Activated CD4-positive, alpha-beta T cell treated with anti-CD3 and anti-CD28 coated beads, Interleukin-2, amount 10 ng/mL, durations not matched to agents 7 days and 5 days (primary cell): ENCODE results near the gene IQSEC3. TPM values are rescaled to one million over a fixed set of nuclear protein-coding genes. Genes with fewer than 3 reads are reported as not detected.

Experiments
- CTCF ChIA-PET: fragments of 350-600 bp; sonication (Branson Sonifier 250); formaldehyde crosslinking; loops from one replicate; lab custom pipeline; 2021; ENCODE audit warnings: antibody characterized with exemption; lab: Charles Lee
- POLR2A ChIA-PET: fragments of 350-600 bp; sonication (Branson Sonifier 250); formaldehyde crosslinking; loops from one replicate; lab custom pipeline; 2021; ENCODE audit warnings: antibody characterized with exemption; lab: Charles Lee
- DNase-seq: peaks from one replicate; pipeline ENCODE4 v3.0.0-alpha.2; 2020
- H3K27ac Mint-ChIP-seq: one replicate; pipeline ENCODE4 v1.8.0; 2021; ENCODE audit warnings: mild to moderate bottlenecking, moderate library complexity, mixed read lengths
- H3K27me3 Mint-ChIP-seq: one replicate; pipeline ENCODE4 v1.8.0; 2021; ENCODE audit warnings: mixed read lengths
- H3K36me3 Mint-ChIP-seq: one replicate; pipeline ENCODE4 v1.8.0; 2021; ENCODE audit warnings: low read depth, mixed read lengths
- H3K4me1 Mint-ChIP-seq: one replicate; pipeline ENCODE4 v1.8.0; 2021; ENCODE audit warnings: mixed read lengths
- H3K4me3 Mint-ChIP-seq: one replicate; pipeline ENCODE4 v1.8.0; 2021; ENCODE audit warnings: mild to moderate bottlenecking, moderate library complexity, mixed read lengths
- H3K9me3 Mint-ChIP-seq: one replicate; pipeline ENCODE4 v1.8.0; 2021; ENCODE audit warnings: mixed read lengths
- total RNA-seq, 2 experiments: library from RNA; stranded (reverse); gene quantifications; one replicate each; pipeline ENCODE4 v1.2.3, GENCODE V29; 2021

Gene IQSEC3
- total RNA-seq, 2 experiments from 2014 or later: not detected

DNA sequence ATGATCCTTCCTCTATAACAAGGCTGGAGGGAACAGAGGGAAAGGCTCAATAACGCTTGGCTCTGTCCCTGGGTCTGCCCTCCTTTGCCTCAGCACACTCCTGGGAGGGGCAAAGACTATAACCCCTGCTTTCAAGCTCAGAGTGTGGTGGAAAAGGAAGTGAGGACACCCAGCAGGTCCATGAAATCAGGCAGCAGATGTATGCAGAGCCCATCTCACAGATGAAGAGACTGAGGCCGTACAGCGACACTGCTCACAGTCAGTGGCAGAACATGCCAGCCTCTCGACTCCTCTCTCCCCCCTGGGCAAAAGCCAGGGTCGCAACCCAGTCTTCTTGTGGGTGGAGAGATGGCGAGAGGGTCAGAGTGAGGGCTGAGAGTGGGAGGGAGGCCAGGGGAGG is 107.6 kb downstream of the IQSEC3 start:
- Mint-ChIP-seq H3K4me3 (no peak overlapping the region), H3K36me3 (no peaks in the 10 kb centered on the region)

GRCh38 chr12:174596-174995 is 108.0 kb downstream of the IQSEC3 start:
- no peak for DNase-seq
- Mint-ChIP-seq H3K4me1 (peaks cover 2% of the 10 kb centered on the region), H3K27ac (no peak overlapping the region), H3K27me3 (no peaks in the 10 kb centered on the region), H3K4me3 (no peak overlapping the region), H3K36me3 (no peaks in the 10 kb centered on the region), H3K9me3 (no peaks in the 10 kb centered on the region)
- ChIA-PET POLR2A (no interaction called here), CTCF (no interaction called here)

More for the DNA sequence above, 107.6 kb downstream of the IQSEC3 start:
- ChIA-PET POLR2A (no interaction called here), CTCF (no interaction called here)
- no peaks in the 10 kb centered on the region for H3K27me3 Mint-ChIP-seq
- no peaks in the 10 kb centered on the region for H3K9me3 Mint-ChIP-seq
- DNase-seq: no peak
- no peak overlapping the region for H3K27ac Mint-ChIP-seq
- H3K4me1 Mint-ChIP-seq: peaks cover 7% of the 10 kb centered on the region

DNA sequence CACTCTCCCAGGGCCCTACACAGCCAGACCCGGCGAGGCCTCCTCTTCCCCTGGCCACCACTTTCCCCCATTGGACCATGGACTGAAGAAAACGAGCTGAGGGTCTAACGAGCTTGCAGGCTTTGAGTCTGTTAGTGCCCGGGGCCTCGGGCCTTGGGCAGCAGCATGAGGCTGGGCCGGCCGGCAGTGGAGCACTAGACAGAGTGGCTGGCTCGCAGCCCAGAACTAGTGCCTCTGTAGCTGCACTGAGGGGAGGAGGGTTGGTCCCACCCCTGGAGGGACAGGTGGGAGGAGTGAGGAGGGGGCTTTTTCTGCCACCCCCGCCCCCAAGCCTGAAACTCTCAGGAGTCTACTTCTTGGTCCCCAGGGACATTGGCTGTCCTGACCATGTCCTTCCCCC is 108.7 kb downstream of the IQSEC3 start:
- ChIA-PET POLR2A (no interaction called here), CTCF (no interaction called here)
- H3K4me1 Mint-ChIP-seq: peaks cover 5% of the 10 kb centered on the region
- DNase-seq: no peak
- H3K4me3 Mint-ChIP-seq: no peak overlapping the region
- no peaks in the 10 kb centered on the region for H3K9me3 Mint-ChIP-seq
- H3K27ac Mint-ChIP-seq: no peak overlapping the region
- no peaks in the 10 kb centered on the region for H3K27me3 Mint-ChIP-seq
- H3K36me3 Mint-ChIP-seq: no peaks in the 10 kb centered on the region

- CTCF ChIA-PET: no interaction called here
- no peak for DNase-seq
- Mint-ChIP-seq H3K27ac (no peak overlapping the region), H3K36me3 (no peaks in the 10 kb centered on the region), H3K4me3 (no peak overlapping the region), H3K4me1 (peaks cover 10% of the 10 kb centered on the region), H3K9me3 (no peaks in the 10 kb centered on the region), H3K27me3 (no peaks in the 10 kb centered on the region)
- POLR2A ChIA-PET: no interaction called here
These were observed 109.2 kb downstream of the IQSEC3 start for GRCh38 chr12:175759-176158.

- no peaks in the 10 kb centered on the region for H3K36me3 Mint-ChIP-seq
- H3K27me3 Mint-ChIP-seq: no peaks in the 10 kb centered on the region
- ChIA-PET POLR2A (no interaction called here), CTCF (interaction anchor here (1.2 kb wide), 1 partner anchor 10 kb away, joined by 3 read pairs; no protein-coding TSS in a partner anchor)
- H3K9me3 Mint-ChIP-seq: no peaks in the 10 kb centered on the region
- H3K27ac Mint-ChIP-seq: no peak overlapping the region
- no peak for DNase-seq
- no peak overlapping the region for H3K4me3 Mint-ChIP-seq
- peaks cover 10% of the 10 kb centered on the region for H3K4me1 Mint-ChIP-seq
These were observed 110.0 kb downstream of the IQSEC3 start for GRCh38 chr12:176321-177181.

DNA sequence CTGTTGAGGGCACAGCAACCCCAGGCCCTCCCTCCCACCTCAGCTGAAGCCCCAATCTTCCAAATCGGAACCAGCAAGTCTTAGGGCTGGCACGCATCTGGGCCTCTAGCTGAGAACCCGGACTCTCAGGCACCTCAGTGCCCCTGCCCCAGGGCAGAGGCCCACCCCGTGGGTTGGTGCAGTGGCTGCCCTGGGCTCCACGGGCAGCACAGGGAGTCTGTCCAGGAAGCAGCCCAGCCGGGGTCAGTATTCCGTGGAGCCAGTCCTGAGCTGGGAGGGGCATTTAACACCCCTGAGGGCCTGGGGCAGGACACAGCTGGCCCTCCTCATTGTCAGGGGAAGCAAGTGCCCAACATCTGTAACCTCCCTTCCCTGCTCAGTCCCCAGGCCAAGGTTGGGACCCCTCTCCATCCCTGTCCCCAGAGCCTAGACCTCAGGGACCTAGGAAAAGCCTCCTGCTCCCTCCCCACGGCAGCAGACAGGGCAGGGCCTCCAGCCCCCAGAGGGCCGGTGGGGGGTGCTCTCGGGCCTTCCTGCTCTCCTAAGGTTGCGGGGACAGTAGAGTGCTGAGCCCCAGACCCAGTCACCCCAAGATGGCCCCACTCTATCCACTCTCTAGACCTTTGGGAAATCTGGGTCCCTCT is 110.9 kb downstream of the IQSEC3 start:
- ChIA-PET CTCF (interaction anchor here (1.2 kb wide), 1 partner anchor 9 kb away, joined by 3 read pairs; no protein-coding TSS in a partner anchor), POLR2A (no interaction called here)
- H3K27ac Mint-ChIP-seq: no peak overlapping the region
- no peaks in the 10 kb centered on the region for H3K27me3 Mint-ChIP-seq
- no peak for DNase-seq
- H3K36me3 Mint-ChIP-seq: no peaks in the 10 kb centered on the region
- H3K4me3 Mint-ChIP-seq: no peak overlapping the region
- H3K4me1 Mint-ChIP-seq: peaks cover 10% of the 10 kb centered on the region
- no peaks in the 10 kb centered on the region for H3K9me3 Mint-ChIP-seq

DNA sequence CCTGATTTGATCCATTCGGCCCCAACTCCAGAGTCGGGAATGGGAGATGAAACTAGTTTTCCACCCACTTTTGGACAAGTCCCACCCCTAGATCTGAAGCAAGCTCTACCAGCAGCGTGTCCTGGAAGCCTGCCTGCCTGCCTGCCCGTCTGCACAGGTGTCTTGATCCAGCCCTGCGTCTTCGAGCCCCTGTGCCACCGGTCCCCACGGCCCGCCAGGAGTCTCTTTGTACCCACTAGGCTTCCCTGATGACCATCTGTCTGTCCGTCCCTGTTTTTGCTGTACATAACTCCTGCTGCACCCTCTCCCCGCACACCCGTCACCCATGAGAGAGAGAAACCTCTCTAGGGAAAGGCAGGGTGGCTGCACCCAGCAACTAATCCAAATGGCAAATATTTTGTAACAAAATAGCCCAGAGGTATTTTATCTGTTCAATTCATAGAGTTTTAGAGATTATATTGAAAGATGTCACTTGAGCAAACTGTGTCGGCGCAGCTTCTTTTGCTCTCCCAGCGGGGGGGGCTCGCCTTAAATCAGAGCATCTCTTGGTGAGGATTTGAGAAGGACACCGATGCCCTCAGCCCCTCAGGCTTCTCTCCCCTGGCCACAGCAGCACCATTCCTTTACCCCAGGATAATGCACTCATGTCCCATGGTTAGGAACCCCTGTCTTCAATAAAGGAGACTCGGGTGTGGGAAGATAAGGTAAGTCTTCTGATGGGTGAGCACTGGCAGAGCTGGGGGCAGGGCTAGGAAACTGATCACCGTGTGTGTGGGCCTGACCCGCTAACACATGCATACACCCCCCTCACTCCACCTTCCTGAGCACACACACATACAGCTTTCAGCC is 111.6 kb downstream of the IQSEC3 start:
- DNase-seq: no peak
- ChIA-PET CTCF (interaction anchor here (1.2 kb wide), 1 partner anchor 8 kb away, joined by 3 read pairs; no protein-coding TSS in a partner anchor), POLR2A (no interaction called here)
- H3K27ac Mint-ChIP-seq: no peak overlapping the region
- H3K36me3 Mint-ChIP-seq: no peaks in the 10 kb centered on the region
- no peaks in the 10 kb centered on the region for H3K9me3 Mint-ChIP-seq
- no peak overlapping the region for H3K4me3 Mint-ChIP-seq
- H3K4me1 Mint-ChIP-seq: peaks cover 10% of the 10 kb centered on the region
- no peaks in the 10 kb centered on the region for H3K27me3 Mint-ChIP-seq

DNA sequence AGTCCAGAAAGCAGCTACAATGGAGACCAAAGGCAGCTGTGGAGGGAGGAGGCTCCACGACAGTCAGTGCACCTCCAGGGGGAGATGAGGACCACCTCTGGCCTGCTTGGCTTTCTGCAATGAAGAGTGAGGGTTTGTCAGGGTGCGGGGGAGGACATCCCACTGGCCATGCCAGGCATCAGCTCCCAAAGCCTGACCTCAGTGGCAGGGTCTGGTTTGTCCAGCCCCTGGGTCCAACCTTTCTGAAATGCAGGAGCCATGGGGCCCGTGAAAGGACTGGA is 112.2 kb downstream of the IQSEC3 start:
- peaks cover 10% of the 10 kb centered on the region for H3K4me1 Mint-ChIP-seq
- no peaks in the 10 kb centered on the region for H3K36me3 Mint-ChIP-seq
- no peak overlapping the region for H3K4me3 Mint-ChIP-seq
- DNase-seq: no peak
- ChIA-PET POLR2A (no interaction called here), CTCF (interaction anchor here (1.3 kb wide), 1 partner anchor 33 kb away, joined by 3 read pairs; no protein-coding TSS in a partner anchor)
- H3K27me3 Mint-ChIP-seq: no peaks in the 10 kb centered on the region
- no peaks in the 10 kb centered on the region for H3K9me3 Mint-ChIP-seq
- H3K27ac Mint-ChIP-seq: no peak overlapping the region

GRCh38 chr12:179131-179884 is 112.7 kb downstream of the IQSEC3 start:
- no peak for DNase-seq
- H3K36me3 Mint-ChIP-seq: no peaks in the 10 kb centered on the region
- peaks cover 10% of the 10 kb centered on the region for H3K4me1 Mint-ChIP-seq
- no peaks in the 10 kb centered on the region for H3K9me3 Mint-ChIP-seq
- ChIA-PET POLR2A (no interaction called here), CTCF (interaction anchor here (1.3 kb wide), 1 partner anchor 34 kb away, joined by 3 read pairs; no protein-coding TSS in a partner anchor)
- H3K4me3 Mint-ChIP-seq: no peak overlapping the region
- H3K27me3 Mint-ChIP-seq: no peaks in the 10 kb centered on the region
- H3K27ac Mint-ChIP-seq: no peak overlapping the region

GRCh38 chr12:179885-180284 is 113.3 kb downstream of the IQSEC3 start:
- H3K36me3 Mint-ChIP-seq: no peaks in the 10 kb centered on the region
- H3K4me1 Mint-ChIP-seq: peaks cover 10% of the 10 kb centered on the region
- ChIA-PET CTCF (interaction anchor here (1.3 kb wide), 1 partner anchor 35 kb away, joined by 3 read pairs; no protein-coding TSS in a partner anchor), POLR2A (no interaction called here)
- H3K27me3 Mint-ChIP-seq: peaks cover 2% of the 10 kb centered on the region
- no peaks in the 10 kb centered on the region for H3K9me3 Mint-ChIP-seq
- no peak for DNase-seq
- H3K4me3 Mint-ChIP-seq: no peak overlapping the region
- no peak overlapping the region for H3K27ac Mint-ChIP-seq

DNA sequence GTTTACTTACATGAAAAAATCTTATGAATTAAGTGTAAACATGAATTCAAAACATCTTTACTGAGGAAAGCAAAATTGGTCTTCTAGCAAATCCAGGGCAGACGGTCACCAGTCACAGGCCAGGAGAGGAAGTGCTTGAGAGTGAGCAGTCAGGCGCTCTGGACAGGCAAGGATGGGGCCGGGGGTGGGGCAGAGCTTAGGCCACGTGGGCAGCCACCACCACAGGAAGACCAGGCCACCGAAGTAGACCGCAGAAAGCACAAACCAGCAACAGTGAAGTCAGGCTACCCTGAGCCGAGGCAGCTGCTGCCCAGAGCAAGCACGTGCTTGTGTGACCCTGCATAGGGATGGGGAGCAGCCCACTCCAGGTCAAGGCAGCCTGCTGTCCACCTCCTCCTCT is 113.9 kb downstream of the IQSEC3 start:
- Mint-ChIP-seq H3K9me3 (no peaks in the 10 kb centered on the region), H3K27ac (no peak overlapping the region), H3K4me3 (no peak overlapping the region), H3K27me3 (peaks cover 3% of the 10 kb centered on the region), H3K36me3 (no peaks in the 10 kb centered on the region), H3K4me1 (peaks cover 10% of the 10 kb centered on the region)
- CTCF ChIA-PET: no interaction called here
- DNase-seq: no peak
- POLR2A ChIA-PET: no interaction called here

GRCh38 chr12:181921-182320 is 115.4 kb downstream of the IQSEC3 start:
- Mint-ChIP-seq H3K36me3 (no peaks in the 10 kb centered on the region), H3K4me3 (no peak overlapping the region), H3K9me3 (no peaks in the 10 kb centered on the region), H3K27ac (no peak overlapping the region), H3K4me1 (peaks cover 10% of the 10 kb centered on the region), H3K27me3 (peaks cover 7% of the 10 kb centered on the region)
- CTCF ChIA-PET: interaction anchor here (0.8 kb wide), 1 partner anchor 37 kb away, joined by 3 read pairs; no protein-coding TSS in a partner anchor
- POLR2A ChIA-PET: no interaction called here
- DNase-seq: no peak
